ENCODE measurements around the gene ABLIM2.
A peak's percentile ranks its signal among the peaks of the same experiment; 100 is the strongest.

Gene ABLIM2

GRCh38 chr4:7978489-7978888, 180.1 kb downstream of the ABLIM2 start:
- no peak for DNase-seq (ENCODE audit: low spot score)

GRCh38 chr4:7976634-7977033, 182.0 kb downstream of the ABLIM2 start:
- DNase-seq (ENCODE audit: low spot score) = no peak

GRCh38 chr4:7976025-7976424, 182.6 kb downstream of the ABLIM2 start:
- DNase-seq (ENCODE audit: low spot score) = no peak

- DNase-seq (ENCODE audit: low spot score) = no peak
These were observed 184.2 kb downstream of the ABLIM2 start for GRCh38 chr4:7974425-7974824.

GRCh38 chr4:7973545-7973981, 185.1 kb downstream of the ABLIM2 start:
- peak; percentile 65 for DNase-seq (ENCODE audit: low spot score)

GRCh38 chr4:7971881-7972500, 186.6 kb downstream of the ABLIM2 start:
- DNase-seq (ENCODE audit: low spot score) = no peak

GRCh38 chr4:7971159-7971631, 187.4 kb downstream of the ABLIM2 start:
- DNase-seq (ENCODE audit: low spot score) = no peak

GRCh38 chr4:7970361-7970946, 188.2 kb downstream of the ABLIM2 start:
- no peak for DNase-seq (ENCODE audit: low spot score)

- DNase-seq (ENCODE audit: low spot score) = no peak
These were observed 190.2 kb downstream of the ABLIM2 start for GRCh38 chr4:7968262-7968896.

GRCh38 chr4:7967501-7968261, 190.9 kb downstream of the ABLIM2 start:
- no peak for DNase-seq (ENCODE audit: low spot score)

GRCh38 chr4:7967063-7967440, 191.6 kb downstream of the ABLIM2 start:
- no peak for DNase-seq (ENCODE audit: low spot score)

- DNase-seq (ENCODE audit: low spot score) = no peak
These were observed 192.1 kb downstream of the ABLIM2 start for GRCh38 chr4:7966281-7967062.

GRCh38 chr4:7964890-7965662, 193.5 kb downstream of the ABLIM2 start:
- no peak for DNase-seq (ENCODE audit: low spot score)

GRCh38 chr4:7964459-7964858, 194.2 kb downstream of the ABLIM2 start:
- no peak for DNase-seq (ENCODE audit: low spot score)

GRCh38 chr4:7963691-7964090, 194.9 kb downstream of the ABLIM2 start:
- no peak for DNase-seq (ENCODE audit: low spot score)

- DNase-seq (ENCODE audit: low spot score) = no peak
These were observed 195.8 kb downstream of the ABLIM2 start for GRCh38 chr4:7962609-7963508.

GRCh38 chr4:7960790-7961655, 197.6 kb downstream of the ABLIM2 start:
- DNase-seq (ENCODE audit: low spot score) = peak; percentile 90

GRCh38 chr4:7960017-7960789, 198.4 kb downstream of the ABLIM2 start:
- no peak for DNase-seq (ENCODE audit: low spot score)
